Vein endothelial cell (primary cell): ENCODE results near the gene CHD5. TPM values are rescaled to one million over a fixed set of nuclear protein-coding genes. Genes with fewer than 3 reads are reported as not detected.

Source experiments
- total RNA-seq: library from RNA; depleted of rRNA; stranded (reverse); fragments of >200 nt; gene quantifications from 2 replicates; pipeline ENCODE4 v1.2.3, GENCODE V29; 2012

CHD5 gene
- under 0.01 and 0.10 TPM in 2 replicates for total RNA-seq

DNA sequence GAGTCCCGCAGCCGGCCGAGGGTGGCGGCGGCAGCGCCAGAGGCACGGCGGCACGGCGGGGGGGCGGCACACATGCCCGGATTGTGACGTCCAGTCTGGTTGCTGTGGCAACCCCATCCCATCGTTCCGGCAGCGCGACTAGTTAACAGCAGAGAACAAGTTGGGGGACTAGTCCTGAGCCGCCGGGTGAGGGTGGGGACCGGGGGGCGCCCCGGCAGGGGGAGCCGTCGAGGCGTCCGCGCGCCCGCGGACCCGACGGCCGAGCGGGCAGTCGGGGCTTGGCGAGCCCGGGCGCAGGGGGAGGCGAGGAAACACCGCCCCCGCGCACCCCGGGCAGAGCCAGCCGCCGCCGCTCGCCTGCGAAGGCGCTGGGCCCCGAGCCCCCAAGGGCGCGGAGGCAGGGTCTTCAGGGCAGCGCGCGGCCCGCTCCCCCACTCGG lies at the start of gene CHD5:
CHD5 (minus strand) TSS at position 54 of the 439 bp plus-strand sequence. CDS start 298 bp downstream, outside the sequence.

DNA sequence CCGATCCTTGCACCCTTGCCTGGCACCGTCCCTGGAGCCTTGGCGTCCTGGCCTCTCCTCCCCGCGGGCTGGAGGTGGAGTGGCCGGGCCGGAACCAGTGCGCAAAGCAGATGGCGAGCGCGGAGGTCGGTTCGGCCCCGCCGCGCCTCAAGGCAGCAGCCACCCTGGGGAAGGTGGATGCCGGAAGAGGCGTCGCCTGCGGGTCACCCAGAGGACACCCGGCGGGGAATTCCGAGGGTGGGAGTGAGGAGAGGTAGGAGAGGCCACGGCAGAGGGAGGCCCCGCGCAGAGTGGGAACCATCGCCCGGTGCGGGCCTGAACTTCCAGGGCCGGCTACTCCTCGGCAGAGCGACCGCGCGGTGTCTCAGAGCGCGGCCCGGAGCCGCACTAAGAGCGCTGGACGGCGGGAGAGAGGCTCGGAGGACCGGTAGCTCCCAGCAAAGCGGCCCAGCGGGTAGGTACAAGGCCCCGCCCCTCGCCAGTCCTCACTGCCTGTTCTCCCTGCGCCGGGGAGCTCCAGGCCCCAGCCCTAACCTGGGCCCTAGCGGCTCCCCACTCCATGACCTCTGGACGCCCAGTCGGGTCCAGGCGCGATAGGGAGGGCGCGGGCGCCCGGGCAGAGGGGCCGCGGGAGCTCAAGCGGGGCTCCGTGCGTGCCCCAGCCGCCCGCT lies 25.9 kb upstream of the CHD5 start, which contains the start of gene RNF207:
RNF207 (plus strand) TSS at position 271 of the 671 bp plus-strand sequence. CDS start 417 bp downstream, outside the sequence.

DNA sequence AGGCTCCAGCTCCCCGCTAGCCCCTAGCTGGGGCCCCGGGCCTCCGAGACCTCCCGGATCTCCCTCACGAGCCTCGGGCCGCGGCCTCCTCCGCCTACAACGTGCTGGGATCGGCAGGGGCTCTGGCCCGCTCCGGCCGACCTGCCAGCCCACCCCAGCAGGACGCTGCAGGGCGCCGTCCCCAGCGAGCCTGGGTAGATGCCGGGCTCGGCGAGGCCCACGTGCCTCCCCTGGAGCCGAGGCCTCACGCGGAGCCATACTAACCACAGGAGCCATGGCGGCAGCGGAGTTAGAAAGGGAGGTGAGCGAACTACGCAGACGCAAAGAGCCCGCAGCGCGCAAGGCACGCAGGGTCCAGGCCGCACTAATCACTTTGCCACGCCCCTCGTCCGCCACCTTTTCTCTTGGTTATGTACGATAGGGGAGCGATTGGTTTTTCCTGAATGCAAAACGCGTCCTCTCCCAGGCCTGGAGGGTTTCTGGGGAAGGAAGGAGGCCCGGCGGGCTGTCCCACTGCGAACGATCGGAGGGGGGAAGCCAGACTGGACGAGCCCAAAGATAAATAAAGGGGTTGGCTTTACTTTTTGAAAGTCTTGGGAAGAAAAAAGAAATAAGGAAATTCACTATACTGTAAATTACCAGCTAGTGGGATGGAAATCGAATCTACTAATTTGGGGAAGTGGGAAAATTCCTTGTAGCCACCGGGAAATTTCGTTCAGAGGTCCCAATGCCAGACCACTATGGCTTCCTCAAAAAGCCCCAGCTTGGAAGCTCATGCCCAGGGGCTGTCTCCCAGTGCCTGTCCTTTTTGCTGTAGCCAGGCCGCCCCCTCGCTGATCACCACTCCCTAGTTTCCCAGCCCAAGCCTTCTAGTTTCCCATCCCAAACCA lies 19.4 kb upstream of the CHD5 start, which contains the start of gene RPL22:
RPL22 (minus strand) TSS at position 298 of the 890 bp plus-strand sequence; CDS start at position 276, 22 bp downstream.

Other genes starting within 250 kb of the CHD5 start
- 5.9 and 6.7 TPM in 2 replicates for gene NPHP4, start 187.9 kb downstream of the CHD5 start, total RNA-seq
- gene KCNAB2, start 134.4 kb downstream of the CHD5 start, total RNA-seq, result 2.4 and 4.9 TPM in 2 replicates
- gene RPL22, start 19.3 kb upstream of the CHD5 start, total RNA-seq, result 97.7 and 122 TPM in 2 replicates
- gene RNF207, start 25.8 kb upstream of the CHD5 start, total RNA-seq, result 8.9 and 56.8 TPM in 2 replicates
- 54.5 and 73.4 TPM in 2 replicates for gene ICMT, start 55.6 kb upstream of the CHD5 start, total RNA-seq
- gene HES3, start 63.9 kb upstream of the CHD5 start, total RNA-seq, result not detected in 2 replicates
- 1.4 and 3.3 TPM in 2 replicates for gene GPR153, start 80.8 kb upstream of the CHD5 start, total RNA-seq
- 21.2 and 27.7 TPM in 2 replicates for gene ACOT7, start 213.4 kb upstream of the CHD5 start, total RNA-seq
- 31.7 and 33.1 TPM in 2 replicates for gene HES2, start 239.6 kb upstream of the CHD5 start, total RNA-seq
- 0.67 and 1.3 TPM in 2 replicates for gene ESPN, start 244.5 kb upstream of the CHD5 start, total RNA-seq